HG03571 (cell line): ENCODE measurements around the gene DEPDC5.
"Not testable (repeated sequence)": the region's sequence is repeated elsewhere in the genome, so short reads cannot be mapped to it uniquely, and the experiment has no call there.

ENCODE experiments used
- ATAC-seq: cut with Tn5 transposase; IDR thresholded peaks from one replicate; pipeline ENCODE4 v1.9.1; 2021; ENCODE audit not compliant: unreplicated experiment

The DEPDC5 gene

DNA sequence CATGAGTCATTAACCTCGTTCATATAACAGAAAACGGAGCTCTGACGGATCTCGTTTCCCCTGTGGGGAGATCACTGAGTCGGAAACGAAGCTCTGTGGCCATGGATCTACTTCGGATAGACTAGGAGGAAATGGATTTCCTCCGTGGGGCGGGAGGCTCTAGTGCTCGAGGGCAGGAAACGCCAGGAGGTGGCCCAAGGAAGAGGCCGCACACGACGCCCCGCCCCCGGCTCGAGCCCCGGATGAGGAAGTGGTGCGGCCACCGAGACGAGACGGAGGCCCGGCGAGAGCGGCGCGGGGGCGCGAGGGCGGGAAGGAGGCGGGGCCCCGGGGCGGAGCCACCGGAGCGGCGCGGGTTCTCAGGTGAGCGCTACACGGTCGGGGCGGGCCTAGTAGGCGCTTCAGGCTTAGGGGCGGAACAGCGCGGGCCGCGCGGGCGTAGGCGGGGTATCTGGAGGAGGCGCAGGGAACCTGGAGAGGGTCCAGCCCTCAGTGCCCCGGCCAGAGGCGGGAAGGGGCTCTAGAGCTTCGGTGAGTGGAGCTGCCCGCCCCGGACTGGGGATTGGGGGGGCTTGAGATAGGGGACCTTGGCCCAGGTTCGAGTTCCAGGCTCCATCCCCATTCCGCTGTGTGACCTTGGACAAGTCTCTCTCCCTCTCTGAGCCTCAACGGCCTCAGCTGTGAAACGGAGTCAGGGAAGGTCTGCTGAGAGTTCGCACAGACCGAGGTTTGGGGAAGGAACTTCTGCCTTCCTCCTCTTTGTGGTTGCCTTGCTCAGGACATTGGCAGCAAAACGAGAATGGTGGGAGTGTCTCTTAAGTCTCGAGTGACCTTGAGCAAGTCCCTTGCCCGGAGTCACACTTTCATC is at the start of gene DEPDC5:
TSS of gene DEPDC5 (plus strand) at position 386 of the 868 bp plus-strand sequence. CDS start 903 bp downstream, outside the sequence.
- peak; percentile 48 for ATAC-seq

DNA sequence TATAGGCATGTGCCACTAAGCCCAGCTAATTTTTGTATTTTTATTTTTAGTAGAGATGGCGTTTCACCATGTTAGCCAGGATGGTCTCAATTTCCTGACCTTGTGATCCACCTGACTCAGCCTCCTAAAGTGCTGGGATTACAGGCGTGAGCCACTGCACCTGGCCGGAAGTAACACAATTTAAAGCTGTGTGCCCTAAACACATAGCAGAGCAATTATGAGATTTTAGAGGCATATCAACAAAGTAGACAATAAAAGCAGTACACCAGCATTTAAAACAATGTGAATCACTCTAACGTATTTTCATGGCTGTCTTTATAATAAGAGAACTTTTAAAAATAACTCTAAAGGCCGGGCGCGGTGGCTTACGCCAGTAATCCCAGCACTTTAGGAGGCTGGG is 46.3 kb upstream of the DEPDC5 start:
- ATAC-seq = no peak

DNA sequence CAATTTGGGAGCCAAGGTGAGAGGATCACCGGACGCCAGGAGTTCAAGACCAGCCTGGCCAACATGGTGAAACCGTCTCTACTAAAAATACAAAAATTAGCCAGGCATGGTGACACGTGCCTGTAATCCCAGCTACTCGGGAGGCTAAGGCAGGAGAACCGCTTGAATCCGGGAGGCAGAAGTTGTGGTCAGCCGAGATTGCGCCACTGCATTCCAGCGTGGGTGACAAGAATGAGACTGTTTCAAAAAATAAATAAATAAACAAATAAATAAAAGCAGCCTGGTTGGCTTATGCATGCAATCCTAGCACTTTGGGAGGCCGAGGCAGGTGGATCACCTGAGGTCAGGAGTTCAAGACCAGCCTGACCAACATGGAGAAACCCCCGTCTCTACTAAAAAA is 42.6 kb upstream of the DEPDC5 start:
- ATAC-seq = not testable (repeated sequence)

DNA sequence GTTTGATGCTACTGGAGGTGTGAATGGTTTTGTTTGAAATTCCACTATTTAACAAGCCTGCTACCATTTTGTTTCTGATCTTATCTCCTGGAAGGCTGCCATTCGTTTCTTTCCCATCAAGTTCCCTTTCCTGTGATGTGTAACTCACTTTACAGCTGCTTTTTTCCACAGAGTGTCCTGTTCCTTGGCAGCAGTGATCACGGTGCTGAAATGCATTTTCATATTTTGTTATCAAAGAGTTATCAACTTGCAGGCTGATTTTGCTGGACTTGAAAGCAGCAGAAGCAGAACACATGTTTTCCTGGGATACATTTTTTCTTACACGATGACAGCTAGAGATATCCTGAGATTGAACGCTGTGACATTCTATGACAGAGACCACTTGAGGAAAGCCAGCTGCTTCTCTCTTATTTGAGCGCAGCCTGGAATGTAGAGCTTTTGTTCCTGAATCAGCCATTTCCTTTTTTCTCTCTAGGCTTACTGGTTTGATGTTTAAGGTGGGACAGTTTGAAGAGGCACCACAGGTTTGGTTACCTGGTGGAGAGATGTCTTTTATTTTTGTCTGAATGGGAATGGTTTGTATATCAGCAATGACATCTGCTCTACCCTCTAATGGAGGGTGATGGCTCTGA is 38.6 kb upstream of the DEPDC5 start:
- no peak for ATAC-seq

DNA sequence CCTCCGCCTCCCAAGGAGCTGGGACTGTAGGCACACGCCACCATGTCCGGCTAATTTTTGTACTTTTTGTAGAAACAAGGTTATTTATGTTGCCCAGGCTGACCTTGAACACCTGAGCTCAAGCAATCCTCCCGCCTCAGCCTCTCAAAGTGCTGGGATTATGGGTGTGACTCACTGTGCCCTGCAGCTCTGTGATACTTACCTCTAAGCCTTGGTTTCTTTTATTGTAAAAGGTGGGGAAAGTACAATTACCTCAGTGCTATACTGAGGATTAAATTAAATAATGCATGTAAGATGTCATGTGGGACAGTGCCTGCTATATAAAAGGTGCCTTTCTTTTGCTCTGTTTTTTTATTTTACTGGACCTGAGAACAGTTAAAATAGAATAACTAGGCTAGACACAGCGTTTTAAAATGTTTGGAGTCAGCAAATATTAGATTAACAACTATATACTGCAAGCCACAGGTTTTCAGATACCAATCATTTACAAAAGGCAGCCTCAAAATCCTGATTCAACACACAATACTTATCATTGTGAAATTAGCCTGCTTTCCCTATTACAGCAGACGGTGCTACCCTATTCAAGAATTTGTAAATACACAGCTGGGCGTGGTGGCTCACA is 33.9 kb upstream of the DEPDC5 start:
- no peak for ATAC-seq

DNA sequence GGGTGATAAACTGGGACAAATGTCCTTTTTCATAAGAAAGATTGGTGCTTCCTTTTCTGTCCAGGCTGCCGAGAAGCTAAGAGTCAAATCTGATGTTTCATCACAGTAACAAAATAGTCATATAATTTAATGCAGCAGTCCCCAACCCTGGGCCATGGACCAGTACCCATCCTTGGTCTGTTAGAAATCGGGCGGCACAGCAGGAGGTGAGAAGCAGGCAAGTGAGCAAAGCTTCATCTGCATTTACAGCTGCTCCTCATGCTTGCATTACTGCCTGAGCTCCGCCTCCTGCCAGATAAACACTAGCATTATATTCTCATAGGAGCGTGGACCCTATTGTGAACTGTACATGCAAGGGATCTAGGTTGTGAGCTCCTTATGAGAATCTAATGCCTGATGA is 30.1 kb upstream of the DEPDC5 start:
- ATAC-seq = no peak

DNA sequence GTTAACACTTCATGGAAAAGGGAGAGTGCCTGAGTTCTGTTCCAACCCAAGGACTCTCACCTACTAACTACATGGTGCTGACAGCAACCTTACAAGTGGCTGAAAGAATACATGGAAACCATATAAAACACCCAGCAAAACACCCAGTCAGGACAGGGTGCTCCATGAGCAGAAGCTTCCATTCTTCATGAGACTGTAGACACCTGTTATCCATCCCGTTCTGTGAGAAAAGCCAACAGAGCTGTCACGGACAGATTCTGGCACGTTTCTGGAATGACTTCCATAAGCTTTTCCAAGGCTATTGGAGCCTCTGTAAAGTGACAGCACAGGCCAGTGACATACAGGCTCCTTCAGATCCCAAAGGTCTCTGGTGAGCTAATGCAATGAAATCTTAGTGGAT is 27.1 kb upstream of the DEPDC5 start:
- no peak for ATAC-seq

DNA sequence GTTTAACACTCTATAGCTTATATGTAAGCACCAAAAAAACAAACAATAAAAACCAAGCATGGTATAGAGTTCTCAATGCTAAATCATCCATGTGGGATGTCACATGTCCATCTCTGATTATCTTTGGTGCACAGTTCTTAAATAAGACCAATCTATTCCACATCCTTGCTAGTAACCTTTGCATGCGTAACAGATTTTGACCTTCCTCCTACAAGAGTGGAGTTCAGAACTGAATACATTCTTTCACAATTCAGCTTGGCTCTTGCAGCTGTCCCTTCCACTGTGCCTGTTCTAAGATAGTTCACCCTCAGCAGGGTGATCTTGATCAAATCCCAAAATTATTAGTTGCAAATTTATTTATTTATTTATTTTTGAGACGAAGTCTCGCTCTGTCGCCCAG is 25.0 kb upstream of the DEPDC5 start:
- ATAC-seq = no peak

DNA sequence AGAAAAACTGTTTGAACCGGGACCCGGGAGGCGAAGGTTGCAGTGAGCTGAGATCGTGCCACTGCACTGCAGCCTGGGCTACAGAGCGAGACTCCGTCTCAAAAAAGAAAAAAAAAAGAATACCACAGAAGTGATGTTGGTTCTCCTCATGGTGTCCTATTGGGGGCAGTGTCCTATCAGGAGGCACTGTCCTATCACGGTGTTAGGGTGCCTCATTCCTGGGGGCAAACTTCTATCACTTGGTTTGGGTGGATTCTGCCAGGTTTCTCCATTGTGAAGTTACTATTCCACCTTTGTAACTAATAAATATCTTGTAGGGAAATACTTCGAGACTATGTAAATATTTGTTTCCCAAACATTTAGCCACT is 23.5 kb upstream of the DEPDC5 start:
- no peak for ATAC-seq

DNA sequence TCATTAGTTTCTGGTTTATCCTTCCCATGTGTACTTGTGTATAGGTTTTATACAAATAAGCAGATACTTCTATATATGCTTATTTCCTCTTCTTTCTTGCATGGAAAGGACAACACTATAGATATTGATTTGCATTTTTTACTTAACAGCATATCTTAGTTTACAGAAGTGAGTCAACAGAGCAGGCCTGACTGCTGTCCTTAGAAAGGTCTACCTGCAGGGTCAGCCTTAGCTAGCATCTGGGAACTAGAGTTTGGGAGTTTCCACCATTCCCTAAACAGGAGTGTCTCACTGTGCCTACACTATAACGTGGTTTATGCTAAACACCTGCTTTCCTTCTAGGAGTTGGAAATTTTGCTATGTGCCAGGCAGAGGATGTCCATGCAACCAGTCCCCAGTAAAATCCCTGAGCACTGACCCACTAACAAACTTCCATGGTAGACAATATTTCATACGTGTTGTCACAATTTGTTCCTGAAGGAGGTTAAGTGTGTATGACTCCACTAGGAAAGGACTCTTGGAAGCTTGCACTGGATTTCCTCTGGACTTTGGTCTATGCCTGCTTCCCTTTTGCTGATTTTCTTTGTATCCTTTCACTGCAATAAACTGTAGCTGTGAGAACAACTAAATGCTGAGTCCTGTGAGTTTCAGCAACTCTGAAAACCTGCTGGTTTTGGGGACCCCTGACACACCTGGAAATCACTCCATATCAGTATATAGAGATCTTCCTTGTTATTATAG is 21.6 kb upstream of the DEPDC5 start:
- ATAC-seq = no peak

DNA sequence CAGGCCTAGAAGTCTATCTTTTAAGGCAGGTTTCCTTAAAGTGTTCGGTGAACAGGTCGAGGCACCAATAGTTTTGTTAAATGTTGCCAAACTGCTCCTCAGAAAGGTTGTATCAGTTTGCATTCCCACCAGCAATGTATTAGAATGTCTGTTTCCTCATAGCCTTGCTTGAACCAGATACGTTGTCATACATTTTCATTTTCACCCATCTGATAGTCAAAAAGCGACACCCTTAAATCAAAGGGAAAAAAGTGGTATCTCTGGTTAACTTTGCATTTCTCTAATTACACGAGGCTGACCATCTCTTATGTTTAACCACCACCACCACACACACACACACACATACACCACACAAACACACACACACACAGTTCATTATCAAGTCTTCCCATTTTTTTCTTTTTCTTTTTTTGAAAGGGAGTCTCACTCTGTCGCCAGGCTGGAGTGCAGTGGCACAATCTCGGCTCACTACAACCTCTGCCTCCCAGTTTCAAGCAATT is 20.2 kb upstream of the DEPDC5 start:
- no peak for ATAC-seq

DNA sequence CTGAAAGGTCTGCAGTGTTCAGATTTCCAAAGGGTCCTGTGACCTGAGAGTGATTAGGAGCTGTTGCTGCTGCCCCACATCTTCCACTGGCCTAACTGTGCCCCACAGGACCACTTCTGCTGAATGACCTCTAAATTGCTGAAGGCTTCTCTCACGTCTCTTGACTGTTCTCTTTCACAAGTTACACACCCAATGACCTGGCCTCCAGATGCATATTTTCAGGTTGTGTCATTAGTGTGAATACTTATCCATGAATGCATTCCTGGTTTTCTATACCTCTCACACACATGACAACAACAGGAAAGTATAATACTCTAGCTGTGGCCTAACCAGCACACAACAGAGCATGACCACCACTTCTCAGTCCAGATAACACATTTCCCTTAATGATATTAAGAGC is 19.3 kb upstream of the DEPDC5 start:
- ATAC-seq = no peak

DNA sequence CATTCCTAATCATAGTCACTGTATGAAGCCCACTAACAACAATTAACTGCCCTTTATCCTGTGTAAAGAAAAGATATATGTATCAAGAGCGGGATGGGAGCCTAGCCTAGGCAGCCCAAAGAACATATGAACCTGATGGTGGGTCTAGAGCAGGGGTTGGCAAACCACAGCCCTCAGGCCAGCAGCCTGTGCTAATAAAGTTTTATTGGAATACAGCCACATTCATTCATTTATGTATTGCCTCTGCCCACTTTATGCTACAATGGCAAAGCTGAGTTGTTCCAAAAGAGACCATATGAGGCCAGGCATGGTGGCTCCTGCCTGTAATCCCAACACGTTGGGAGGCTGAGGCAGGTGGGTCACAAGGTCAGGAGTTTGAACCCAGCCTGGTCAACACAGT is 17.4 kb upstream of the DEPDC5 start:
- ATAC-seq = no peak

DNA sequence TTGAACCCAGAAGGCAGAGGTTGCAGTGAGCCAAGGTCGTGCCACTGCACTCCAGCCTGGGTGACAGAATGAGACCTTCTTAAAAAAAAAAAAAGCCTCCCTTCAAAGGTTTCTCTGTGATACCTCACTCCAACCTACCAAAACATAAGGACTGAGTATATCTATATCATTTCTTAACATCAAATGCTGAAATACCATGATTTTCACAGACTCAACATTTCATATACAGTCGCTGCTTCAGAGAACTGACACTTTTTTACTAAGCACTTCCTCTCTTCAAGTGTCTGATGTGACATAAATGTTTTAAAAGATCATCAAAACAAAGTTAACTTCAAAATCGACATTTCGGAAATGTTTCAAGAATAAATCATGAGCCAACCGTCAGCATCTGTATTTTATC is 15.9 kb upstream of the DEPDC5 start:
- no peak for ATAC-seq

DNA sequence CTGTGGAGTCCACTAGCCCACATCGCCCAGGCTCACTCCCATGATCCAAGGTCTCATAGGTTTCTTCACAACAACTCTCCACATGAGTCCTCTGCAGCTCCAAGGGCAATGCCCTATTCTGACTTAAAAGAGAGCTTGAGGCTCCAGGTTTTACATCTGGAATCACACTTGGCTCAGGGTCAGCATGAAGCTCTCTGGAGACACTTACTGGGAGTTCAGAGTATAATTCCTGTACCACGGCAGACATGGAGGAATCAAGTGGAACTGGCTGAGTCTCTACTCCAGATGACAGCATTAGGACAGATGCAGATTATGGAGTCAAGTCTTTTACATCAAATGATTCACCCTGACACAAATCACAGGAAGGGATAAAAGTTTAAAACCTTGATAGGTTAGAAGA is 15.3 kb upstream of the DEPDC5 start:
- no peak for ATAC-seq

DNA sequence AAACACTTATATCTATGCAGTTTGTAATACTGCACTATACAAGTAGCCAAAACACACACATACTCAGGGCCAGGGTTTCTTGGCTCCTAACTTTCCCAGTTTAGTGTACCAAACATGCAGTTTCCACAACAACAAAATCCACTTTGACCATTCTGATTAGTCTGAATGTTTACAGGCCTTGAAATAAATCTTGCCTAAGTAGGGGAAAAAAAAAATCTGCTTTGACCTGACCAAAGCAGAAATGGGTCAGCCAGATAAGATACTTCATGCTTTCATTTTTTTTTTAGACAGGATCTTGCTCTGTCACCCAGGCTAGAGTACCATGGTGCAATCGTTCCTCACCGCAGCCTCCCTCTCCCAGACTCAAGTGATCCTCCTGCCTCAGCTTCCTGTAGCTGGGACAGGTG is 14.0 kb upstream of the DEPDC5 start:
- ATAC-seq = no peak

DNA sequence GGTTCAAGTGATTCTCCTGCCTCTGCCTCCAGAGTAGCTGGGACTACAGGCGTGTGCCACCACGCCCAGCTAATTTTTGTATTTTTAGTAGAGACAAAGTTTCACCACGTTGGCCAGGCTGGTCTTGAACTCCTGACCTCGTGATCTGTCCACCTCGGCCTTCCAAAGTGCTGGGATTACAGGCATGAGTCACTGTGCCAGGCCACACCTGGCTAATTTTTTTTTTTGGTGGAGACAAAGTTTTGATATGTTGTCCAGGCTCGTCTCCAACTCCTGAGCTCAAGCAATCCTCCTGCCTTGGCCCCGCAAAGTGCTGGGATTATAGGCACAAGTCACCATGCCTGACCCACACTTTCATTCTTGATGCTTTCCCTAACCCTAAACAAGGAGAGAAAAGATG is 13.5 kb upstream of the DEPDC5 start:
- not testable (repeated sequence) for ATAC-seq

DNA sequence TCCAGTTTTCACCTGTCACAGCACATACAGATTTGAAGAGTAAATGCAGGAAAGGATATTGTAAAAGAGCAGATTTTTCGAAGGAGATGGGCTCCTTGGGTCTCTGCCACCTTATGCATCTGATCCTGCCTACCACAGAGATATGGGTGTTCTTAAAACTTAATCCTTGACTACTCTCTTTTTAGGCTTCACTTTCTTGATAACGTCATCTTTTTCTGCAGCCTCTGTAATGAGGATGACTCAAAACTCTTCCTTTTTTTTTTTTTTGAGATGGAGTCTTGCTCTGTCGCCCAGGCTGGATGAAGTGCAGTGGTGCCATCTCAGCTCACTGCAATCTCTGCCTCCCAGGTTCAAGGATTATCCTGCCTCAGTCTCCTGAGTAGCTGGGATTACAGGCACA is 11.7 kb upstream of the DEPDC5 start:
- ATAC-seq = no peak

DNA sequence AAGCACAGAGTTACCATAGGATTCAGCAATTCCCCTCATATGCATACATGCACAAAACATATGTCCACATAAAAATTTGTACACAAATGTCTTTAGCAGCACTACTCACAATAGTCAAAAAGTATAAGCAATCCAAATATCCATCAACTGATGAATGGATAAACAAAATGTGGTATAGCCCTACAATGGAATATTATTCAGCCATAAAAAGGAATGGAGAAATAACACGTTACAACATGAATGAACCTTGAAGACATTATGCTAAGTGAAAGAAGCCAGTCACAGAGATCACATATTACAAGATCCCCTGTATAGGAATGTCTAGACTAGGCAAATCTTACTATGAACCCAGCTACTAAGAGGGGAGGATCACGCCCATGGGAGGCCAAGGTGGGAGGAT is 11.1 kb upstream of the DEPDC5 start:
- ATAC-seq = no peak

DNA sequence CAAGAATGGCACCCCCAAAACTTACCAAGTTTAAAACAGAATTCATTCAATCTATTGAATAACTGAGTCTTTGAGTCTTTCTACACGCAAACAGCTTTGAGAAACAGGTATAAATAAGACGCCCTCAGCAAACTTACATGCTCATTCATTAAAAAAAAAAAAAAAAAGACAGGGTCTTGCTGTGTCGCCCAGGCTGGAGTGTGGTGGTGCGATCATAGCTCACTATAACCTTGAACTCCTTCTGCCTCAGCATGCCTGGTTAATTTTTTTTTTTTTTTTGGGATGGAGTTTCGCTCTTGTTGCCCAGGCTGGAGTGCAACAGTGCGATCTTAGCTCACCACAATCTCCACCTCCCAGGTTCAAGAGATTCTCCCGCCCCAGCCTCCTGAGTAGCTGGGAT is 9.9 kb upstream of the DEPDC5 start:
- ATAC-seq = no peak

DNA sequence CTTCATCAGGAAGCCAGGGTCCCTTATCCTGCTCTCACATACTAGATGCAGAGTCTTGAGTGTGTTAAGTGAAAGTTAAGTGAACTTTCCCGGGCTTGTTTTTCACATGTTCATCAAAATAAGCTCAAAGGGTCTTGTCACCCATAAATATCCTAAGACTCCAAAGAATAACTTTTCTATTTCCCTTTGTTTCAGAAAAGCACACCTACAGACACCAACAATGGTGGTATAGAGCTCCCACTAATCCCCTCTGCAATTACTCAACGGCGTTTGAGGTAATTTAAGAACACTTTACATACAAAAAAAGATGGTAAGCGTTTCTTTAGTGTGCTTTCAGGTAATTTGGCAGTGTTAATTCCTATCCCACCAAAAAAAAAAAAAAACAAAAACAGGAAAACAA is 6.4 kb upstream of the DEPDC5 start:
- no peak for ATAC-seq
